Stomach smooth muscle (tissue), 2 donors: ENCODE data around the gene SLC22A31.
"Not testable (repeated sequence)": the region's sequence is repeated elsewhere in the genome, so short reads cannot be mapped to it uniquely, and the experiment has no call there.

Source experiments
- H3K27ac ChIP-seq: one replicate; pipeline ENCODE4 v1.7.0; 2013; ENCODE audit warnings: mild to moderate bottlenecking, low read length, inconsistent platforms
- H3K27me3 ChIP-seq, 2 donors: one replicate each; pipeline ENCODE4 v1.7.0; 2013; ENCODE audit warnings: low read length in 2 of 2; ENCODE audit not compliant: insufficient read depth in 2 of 2, control insufficient read depth in 1 of 2
- H3K36me3 ChIP-seq, 2 donors: one replicate each; pipeline ENCODE4 v1.7.0; 2013; ENCODE audit warnings: low read length in 2 of 2; ENCODE audit not compliant: control insufficient read depth in 2 of 2, insufficient read depth in 2 of 2
- H3K4me1 ChIP-seq: one replicate; pipeline ENCODE4 v1.7.0; 2013; ENCODE audit warnings: low read length; ENCODE audit not compliant: control insufficient read depth, insufficient read depth
- H3K4me3 ChIP-seq, 2 donors: one replicate each; pipeline ENCODE4 v1.7.0; 2013; ENCODE audit warnings: low read length in 2 of 2
- H3K9ac ChIP-seq, 2 donors: one replicate each; pipeline ENCODE4 v1.7.0; 2013; ENCODE audit warnings: low read length in 2 of 2, mild to moderate bottlenecking in 1 of 2
- H3K9me3 ChIP-seq, 2 donors: one replicate each; pipeline ENCODE4 v1.7.0; 2013; ENCODE audit warnings: low read length in 2 of 2; ENCODE audit not compliant: control insufficient read depth in 2 of 2
- donor health status: healthy.
- donor health status: Pancreatic carcinoma.

The SLC22A31 gene

GRCh38 chr16:89185887-89186592 is 14.3 kb downstream of the SLC22A31 start:
- H3K9ac ChIP-seq, H3K9me3 ChIP-seq, H3K4me3 ChIP-seq, H3K36me3 ChIP-seq, H3K27ac ChIP-seq, H3K27me3 ChIP-seq, H3K4me1 ChIP-seq: not testable (repeated sequence)

- Histone ChIP-seq H3K4me3 (no peak overlapping the region), H3K9ac (no peak overlapping the region), H3K27ac (no peak overlapping the region), H3K36me3 (no peaks in the 10 kb centered on the region), H3K4me1 (no peaks in the 10 kb centered on the region), H3K27me3 (peaks cover 9 to 10% of the 10 kb centered on the region in 2 donors), H3K9me3 (no peaks in the 10 kb centered on the region)
Observed at GRCh38 chr16:89184933-89185794, 15.2 kb downstream of the SLC22A31 start.

- Histone ChIP-seq H3K4me3 (no peak overlapping the region), H3K9me3 (no peaks in the 10 kb centered on the region), H3K27ac (no peak overlapping the region), H3K9ac (no peak overlapping the region), H3K4me1 (no peaks in the 10 kb centered on the region), H3K36me3 (no peaks in the 10 kb centered on the region), H3K27me3 (peaks cover 9 to 11% of the 10 kb centered on the region in 2 donors)
Observed at GRCh38 chr16:89184677-89184932, 15.7 kb downstream of the SLC22A31 start.

- Histone ChIP-seq H3K9me3 (no peaks in the 10 kb centered on the region), H3K27me3 (peaks cover 9 to 13% of the 10 kb centered on the region in 2 donors), H3K4me3 (no peak overlapping the region), H3K9ac (no peak overlapping the region), H3K36me3 (no peaks in the 10 kb centered on the region), H3K4me1 (no peaks in the 10 kb centered on the region), H3K27ac (no peak overlapping the region)
Observed at GRCh38 chr16:89183975-89184676, 16.2 kb downstream of the SLC22A31 start.

GRCh38 chr16:89183463-89183862 is 16.9 kb downstream of the SLC22A31 start:
- no peak overlapping the region for H3K27ac ChIP-seq
- H3K4me1 ChIP-seq = no peaks in the 10 kb centered on the region
- peaks cover 9 to 17% of the 10 kb centered on the region in 2 donors for H3K27me3 ChIP-seq
- no peaks in the 10 kb centered on the region for H3K36me3 ChIP-seq
- H3K4me3 ChIP-seq = no peak overlapping the region
- no peak overlapping the region for H3K9ac ChIP-seq
- H3K9me3 ChIP-seq = no peaks in the 10 kb centered on the region

- peaks cover 9 to 20% of the 10 kb centered on the region in 2 donors for H3K27me3 ChIP-seq
- no peaks in the 10 kb centered on the region for H3K9me3 ChIP-seq
- H3K4me3 ChIP-seq = no peak overlapping the region
- no peaks in the 10 kb centered on the region for H3K36me3 ChIP-seq
- H3K4me1 ChIP-seq = no peaks in the 10 kb centered on the region
- no peak overlapping the region for H3K27ac ChIP-seq
- H3K9ac ChIP-seq = no peak overlapping the region
Observed at GRCh38 chr16:89179656-89180315, 20.6 kb downstream of the SLC22A31 start.

- no peaks in the 10 kb centered on the region for H3K4me1 ChIP-seq
- no peak overlapping the region for H3K9ac ChIP-seq
Observed at GRCh38 chr16:89179148-89179484, 21.2 kb downstream of the SLC22A31 start.

GRCh38 chr16:89178453-89179147 is 21.7 kb downstream of the SLC22A31 start:
- Histone ChIP-seq H3K36me3 (no peaks in the 10 kb centered on the region), H3K27ac (no peak overlapping the region), H3K9ac (no peak overlapping the region), H3K9me3 (no peaks in the 10 kb centered on the region), H3K4me1 (no peaks in the 10 kb centered on the region), H3K4me3 (no peak overlapping the region), H3K27me3 (peaks cover 6 to 20% of the 10 kb centered on the region in 2 donors)

More at GRCh38 chr16:89179148-89179484, 21.2 kb downstream of the SLC22A31 start:
- H3K27me3 ChIP-seq = peaks cover 7 to 20% of the 10 kb centered on the region in 2 donors
- H3K4me3 ChIP-seq = no peak overlapping the region
- no peaks in the 10 kb centered on the region for H3K36me3 ChIP-seq
- H3K9me3 ChIP-seq = no peaks in the 10 kb centered on the region
- no peak overlapping the region for H3K27ac ChIP-seq

GRCh38 chr16:89177501-89177900 is 22.8 kb downstream of the SLC22A31 start:
- no peaks in the 10 kb centered on the region for H3K9me3 ChIP-seq
- no peaks in the 10 kb centered on the region for H3K4me1 ChIP-seq
- H3K27ac ChIP-seq = no peak overlapping the region
- H3K9ac ChIP-seq = no peak overlapping the region
- no peak overlapping the region for H3K4me3 ChIP-seq
- H3K27me3 ChIP-seq = peaks cover 4 to 15% of the 10 kb centered on the region in 2 donors
- no peaks in the 10 kb centered on the region for H3K36me3 ChIP-seq

GRCh38 chr16:89176717-89177116 is 23.6 kb downstream of the SLC22A31 start:
- peaks cover 8 to 15% of the 10 kb centered on the region in 2 donors for H3K27me3 ChIP-seq
- no peaks in the 10 kb centered on the region for H3K36me3 ChIP-seq
- H3K4me3 ChIP-seq = no peak overlapping the region
- H3K9me3 ChIP-seq = no peaks in the 10 kb centered on the region
- H3K27ac ChIP-seq = no peak overlapping the region
- no peak overlapping the region for H3K9ac ChIP-seq
- H3K4me1 ChIP-seq = no peaks in the 10 kb centered on the region
